ENCODE results near the gene DNAJC5. TPM values are rescaled to one million over a fixed set of nuclear protein-coding genes. Genes with fewer than 3 reads are reported as not detected.
"Not testable (repeated sequence)": the region's sequence is repeated elsewhere in the genome, so short reads cannot be mapped to it uniquely, and the experiment has no call there.

Gene DNAJC5
- total and polyA plus RNA-seq, 7 donors = 13.1 to 33.6 (median 20.9) TPM

DNA sequence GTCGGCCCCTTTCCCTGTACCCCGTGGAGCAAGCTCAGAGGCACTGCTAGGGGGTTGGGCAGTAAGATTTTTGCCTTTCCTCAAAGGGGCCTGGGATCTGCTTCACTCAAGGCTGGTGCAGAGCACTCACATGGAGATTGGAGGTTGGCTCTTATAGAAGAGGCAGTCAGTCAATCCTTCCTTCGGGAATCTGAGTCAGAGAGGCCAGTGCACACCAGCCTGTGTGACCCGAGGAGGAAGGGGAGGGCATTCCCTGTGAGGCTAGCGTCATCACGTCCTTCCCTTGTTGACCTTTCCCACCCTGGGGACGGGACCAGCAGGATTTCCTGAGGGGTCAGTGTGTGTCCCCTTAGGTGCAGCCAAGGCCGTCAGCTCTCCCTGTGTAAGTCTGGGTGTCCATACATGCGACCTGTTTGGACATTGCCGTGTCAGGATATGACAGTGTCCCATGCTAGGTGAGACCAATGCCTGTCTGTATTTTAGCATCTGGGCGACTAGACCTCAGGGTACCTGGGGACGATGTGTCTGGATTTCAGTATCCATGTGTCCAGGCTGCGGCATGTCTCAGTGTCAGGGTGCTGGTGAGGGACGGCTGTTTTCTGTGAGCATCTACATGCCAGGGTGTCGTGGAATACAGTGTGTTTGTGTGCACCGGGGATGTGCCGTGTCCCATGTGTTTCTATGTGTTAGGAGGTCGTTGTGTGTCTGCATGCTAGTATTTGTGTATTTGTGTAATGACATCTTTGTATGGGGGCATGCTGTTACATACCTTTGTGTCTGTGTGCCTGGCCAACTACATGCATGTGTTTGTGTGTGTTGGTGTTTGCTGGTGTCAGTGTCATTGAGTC is 77.6 kb downstream of the DNAJC5 start:
- intact Hi-C loops (cut with DNase I) = loop anchor here (5.0 kb wide), 2 partner anchors 185 to 435 kb away; partner anchors contain the start of gene PTK6 (in 1 of the 2)
- Histone ChIP-seq H3K9me3 (no peaks in the 10 kb centered on the region), H3K4me3 (no peak overlapping the region), H3K4me1 (peaks cover 10% of the 10 kb centered on the region), H3K27me3 (ENCODE audit: insufficient read depth in 3 of 3, low read length in 2 of 3) (no peaks in the 10 kb centered on the region), H3K27ac (peak overlapping the region; percentile 53), H3K36me3 (ENCODE audit: insufficient read depth in 1 of 2, low read depth in 1 of 2) (peaks cover 0 to 3% of the 10 kb centered on the region in 2 donors)
- ATAC-seq (no peak), DNase-seq (peak in 1 of 2 donors; percentile 26)
- TF ChIP-seq, protein P1, sequence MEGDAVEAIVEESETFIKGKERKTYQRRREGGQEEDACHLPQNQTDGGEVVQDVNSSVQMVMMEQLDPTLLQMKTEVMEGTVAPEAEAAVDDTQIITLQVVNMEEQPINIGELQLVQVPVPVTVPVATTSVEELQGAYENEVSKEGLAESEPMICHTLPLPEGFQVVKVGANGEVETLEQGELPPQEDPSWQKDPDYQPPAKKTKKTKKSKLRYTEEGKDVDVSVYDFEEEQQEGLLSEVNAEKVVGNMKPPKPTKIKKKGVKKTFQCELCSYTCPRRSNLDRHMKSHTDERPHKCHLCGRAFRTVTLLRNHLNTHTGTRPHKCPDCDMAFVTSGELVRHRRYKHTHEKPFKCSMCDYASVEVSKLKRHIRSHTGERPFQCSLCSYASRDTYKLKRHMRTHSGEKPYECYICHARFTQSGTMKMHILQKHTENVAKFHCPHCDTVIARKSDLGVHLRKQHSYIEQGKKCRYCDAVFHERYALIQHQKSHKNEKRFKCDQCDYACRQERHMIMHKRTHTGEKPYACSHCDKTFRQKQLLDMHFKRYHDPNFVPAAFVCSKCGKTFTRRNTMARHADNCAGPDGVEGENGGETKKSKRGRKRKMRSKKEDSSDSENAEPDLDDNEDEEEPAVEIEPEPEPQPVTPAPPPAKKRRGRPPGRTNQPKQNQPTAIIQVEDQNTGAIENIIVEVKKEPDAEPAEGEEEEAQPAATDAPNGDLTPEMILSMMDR (IDR thresholded peaks at IDR 0.05) = no peak
- WGBS, 3 donors = 68 to 69% (median 69%) methylated on average over 18 of the region's 18 CpGs

DNA sequence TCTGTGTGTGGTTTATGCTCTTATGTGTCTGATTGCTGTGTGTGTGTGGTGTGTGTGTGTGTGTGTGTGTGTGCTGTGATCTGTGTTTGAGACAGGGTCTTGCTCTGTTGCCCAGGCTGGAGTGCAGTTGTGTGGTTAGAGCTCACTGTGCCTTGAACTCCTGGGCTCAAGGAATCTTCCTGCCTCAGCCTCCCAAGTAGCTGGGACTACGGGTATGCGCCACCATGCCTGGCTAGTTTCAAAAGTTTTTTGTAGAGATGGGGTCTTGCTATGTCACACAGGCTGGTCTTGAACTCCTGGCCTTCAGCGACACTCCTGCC is 78.2 kb downstream of the DNAJC5 start:
- Histone ChIP-seq H3K27ac (no peak overlapping the region), H3K9me3 (no peaks in the 10 kb centered on the region), H3K27me3 (ENCODE audit: insufficient read depth in 3 of 3, low read length in 2 of 3) (no peaks in the 10 kb centered on the region), H3K36me3 (ENCODE audit: insufficient read depth in 1 of 2, low read depth in 1 of 2) (no peaks in the 10 kb centered on the region), H3K4me1 (peaks cover 10% of the 10 kb centered on the region), H3K4me3 (no peak overlapping the region)
- DNase-seq (no peak), ATAC-seq (no peak)
- WGBS, 3 donors = 91 to 95% (median 94%) methylated on average over 3 of the region's 3 CpGs
- intact Hi-C loops (cut with DNase I) = loop anchor here (5.0 kb wide), 2 partner anchors 186 to 436 kb away; partner anchors contain the start of gene PTK6 (in 1 of the 2)
- TF ChIP-seq, protein P1 (IDR thresholded peaks at IDR 0.05) = no peak

DNA sequence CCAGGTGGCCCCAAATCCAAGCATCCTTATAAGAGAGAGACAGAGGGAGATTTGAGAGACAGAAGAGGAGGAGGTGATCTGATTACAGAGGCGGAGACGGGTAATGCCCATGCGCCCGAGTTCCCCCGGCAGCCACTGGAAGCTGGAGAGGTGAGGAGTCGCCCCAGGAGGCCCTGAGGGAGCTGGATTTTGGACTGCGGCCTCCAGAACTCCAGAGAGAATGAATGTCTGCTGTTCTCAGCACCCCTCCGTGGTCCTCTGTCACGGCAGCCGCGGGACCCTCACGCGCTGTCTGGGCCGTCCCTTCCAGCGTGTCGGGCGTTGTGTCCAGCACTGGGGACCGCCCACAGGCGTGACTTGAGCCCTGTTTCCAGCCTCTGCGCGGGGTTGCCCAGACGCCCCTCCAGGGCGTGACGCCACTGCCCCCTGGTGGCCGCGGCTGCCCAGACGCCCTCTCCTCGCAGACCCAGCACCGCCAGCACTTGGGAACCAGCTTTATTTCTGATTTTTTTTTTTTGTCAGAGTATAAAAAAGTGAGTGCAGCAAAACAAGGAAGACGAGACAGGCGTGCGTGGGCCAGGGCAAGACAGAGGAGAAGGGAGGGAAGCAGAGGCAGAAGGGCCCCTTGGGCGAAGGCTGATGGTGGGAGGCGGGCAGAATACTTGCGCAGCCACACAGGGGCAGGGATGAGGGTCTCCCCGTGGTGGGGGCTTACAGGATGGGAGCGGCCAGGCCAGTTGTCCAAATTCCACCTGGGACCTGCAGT is 78.9 kb downstream of the DNAJC5 start:
- no peaks in the 10 kb centered on the region for H3K36me3 ChIP-seq (ENCODE audit: insufficient read depth in 1 of 2, low read depth in 1 of 2)
- intact Hi-C loops (cut with DNase I) = loop anchor here (1.0 to 5.0 kb wide), 4 partner anchors 65 to 437 kb away; partner anchors contain the start of gene PTK6 (in 1 of the 2)
- TF ChIP-seq, protein P1 (IDR thresholded peaks at IDR 0.05) = peak; percentile 99
- peak overlapping the region; percentile 59 for H3K4me3 ChIP-seq
- DNase-seq (peak; percentile 89 to 95), ATAC-seq (peak; percentile 86 to 89 (median 86))
- no peaks in the 10 kb centered on the region for H3K9me3 ChIP-seq
- whole genome bisulfite sequencing, 3 donors = 11% methylated on average over 35 to 37 of the region's 37 CpGs
- H3K27ac ChIP-seq = peak overlapping the region; percentile 46
- peaks cover 7% of the 10 kb centered on the region for H3K4me1 ChIP-seq
- no peaks in the 10 kb centered on the region for H3K27me3 ChIP-seq (ENCODE audit: insufficient read depth in 3 of 3, low read length in 2 of 3)

DNA sequence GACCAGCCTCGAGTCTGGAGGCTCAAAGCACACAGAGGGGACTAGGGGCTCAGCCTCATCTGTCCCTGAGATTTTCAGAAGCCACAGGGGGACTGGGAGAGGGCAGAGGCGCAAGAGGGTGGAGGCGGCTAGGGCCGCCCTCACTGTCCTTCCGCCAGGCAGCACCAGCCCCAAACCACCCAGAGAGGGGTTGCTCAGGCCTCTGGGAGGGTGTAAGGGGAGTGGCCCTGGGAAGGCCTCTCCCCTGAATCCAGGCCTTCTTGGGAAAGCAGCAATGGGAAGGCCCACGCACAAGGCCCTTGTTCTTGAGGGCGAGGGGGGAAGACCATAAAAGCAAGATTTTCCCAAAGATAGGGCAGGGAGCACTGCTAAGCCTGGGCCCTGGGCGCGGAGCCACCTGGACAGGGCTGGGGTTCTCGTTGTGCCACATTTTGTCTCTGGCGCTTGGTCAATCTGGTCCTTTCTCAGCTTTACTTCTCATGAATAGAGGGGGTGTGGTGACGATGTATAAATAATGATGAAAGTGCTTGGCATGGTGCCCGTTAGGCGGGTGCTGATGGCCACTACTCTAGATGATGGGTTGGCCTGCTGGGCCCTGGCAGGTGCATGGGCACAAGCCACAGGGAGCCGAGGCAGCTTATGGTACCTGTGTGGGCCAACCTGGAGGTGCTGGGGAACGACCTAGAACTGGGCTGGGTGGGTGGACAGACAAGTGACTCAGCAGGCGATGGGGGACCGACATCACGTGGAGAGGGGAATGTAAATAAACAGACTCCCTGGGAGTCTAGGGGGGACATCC is 79.7 kb downstream of the DNAJC5 start:
- intact Hi-C loops (cut with DNase I) = loop anchor here (1.0 to 5.0 kb wide), 4 partner anchors 65 to 437 kb away; partner anchors contain the start of gene PTK6 (in 1 of the 2)
- Histone ChIP-seq H3K27ac (no peak overlapping the region), H3K27me3 (ENCODE audit: insufficient read depth in 3 of 3, low read length in 2 of 3) (peaks cover 0 to 1% (median 0%) of the 10 kb centered on the region in 3 donors), H3K36me3 (ENCODE audit: insufficient read depth in 1 of 2, low read depth in 1 of 2) (no peaks in the 10 kb centered on the region), H3K4me3 (no peak overlapping the region), H3K9me3 (no peaks in the 10 kb centered on the region), H3K4me1 (peaks cover 5% of the 10 kb centered on the region)
- WGBS, 3 donors = 62 to 74% (median 67%) methylated on average over 19 of the region's 19 CpGs
- TF ChIP-seq, protein P1 (IDR thresholded peaks at IDR 0.05) = no peak
- ATAC-seq = no peak
- no peak for DNase-seq

DNA sequence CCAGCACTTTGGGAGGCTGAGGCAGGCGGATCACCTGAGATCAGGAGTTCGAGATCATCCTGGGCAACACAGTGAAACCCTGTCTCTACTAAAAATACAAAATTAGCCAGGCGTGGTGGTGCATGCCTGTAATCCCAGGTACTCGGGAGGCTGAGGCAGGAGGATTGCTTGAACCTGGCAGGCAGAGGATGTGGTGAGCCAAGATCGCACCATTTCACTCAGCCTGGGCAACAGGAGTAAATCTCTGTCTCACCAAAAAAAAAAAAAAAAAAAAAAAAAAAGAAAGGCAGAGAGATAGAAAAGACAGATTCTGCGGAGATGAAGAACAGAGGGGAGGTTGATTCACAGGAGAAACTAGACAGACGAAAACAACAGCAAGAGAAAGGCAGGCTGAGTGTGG is 81.6 kb downstream of the DNAJC5 start:
- ATAC-seq; intact Hi-C loops (cut with DNase I): not testable (repeated sequence)
- WGBS, 3 donors = 92 to 96% (median 93%) methylated on average over 7 of the region's 7 CpGs

More for the DNA sequence above, 81.6 kb downstream of the DNAJC5 start:
- H3K27ac ChIP-seq; DNase-seq; H3K4me1 ChIP-seq; H3K9me3 ChIP-seq; H3K36me3 ChIP-seq (ENCODE audit: insufficient read depth in 1 of 2, low read depth in 1 of 2); H3K27me3 ChIP-seq (ENCODE audit: insufficient read depth in 3 of 3, low read length in 2 of 3); H3K4me3 ChIP-seq: not testable (repeated sequence)

All from psoas muscle (tissue), 8 donors.